ENCODE results near the gene GADD45B.

Gene GADD45B

DNA sequence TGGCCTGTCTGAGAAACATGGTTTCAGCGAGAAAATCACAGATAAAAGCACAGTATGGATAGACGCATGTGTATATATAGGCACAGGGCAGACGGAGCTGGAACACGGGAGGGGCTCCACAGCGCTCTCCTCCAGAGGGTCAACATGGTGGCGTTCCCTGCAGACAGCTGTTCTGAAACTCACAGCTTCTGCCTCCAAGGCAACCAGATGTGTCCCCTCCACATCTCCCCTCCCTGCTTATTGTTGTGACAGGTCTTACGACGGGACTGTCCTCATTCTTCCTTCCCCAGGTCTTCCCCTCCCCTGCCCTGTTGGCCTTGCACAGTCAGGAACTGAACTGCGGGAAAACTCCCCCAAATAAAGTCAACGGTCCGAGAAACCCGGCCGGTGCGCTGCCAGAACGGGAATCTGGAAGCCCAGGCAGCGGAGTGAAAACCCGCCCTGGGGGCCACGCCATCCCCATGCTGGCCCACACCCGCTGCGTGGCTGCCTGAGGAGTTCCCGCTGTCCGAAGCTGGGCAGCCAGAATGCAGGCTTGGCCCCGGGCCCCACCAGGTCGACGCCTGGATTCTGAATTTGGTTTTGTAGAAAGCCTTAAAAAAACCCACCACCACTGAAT is 45.9 kb upstream of the GADD45B start:
- TF ChIP-seq, protein P1, sequence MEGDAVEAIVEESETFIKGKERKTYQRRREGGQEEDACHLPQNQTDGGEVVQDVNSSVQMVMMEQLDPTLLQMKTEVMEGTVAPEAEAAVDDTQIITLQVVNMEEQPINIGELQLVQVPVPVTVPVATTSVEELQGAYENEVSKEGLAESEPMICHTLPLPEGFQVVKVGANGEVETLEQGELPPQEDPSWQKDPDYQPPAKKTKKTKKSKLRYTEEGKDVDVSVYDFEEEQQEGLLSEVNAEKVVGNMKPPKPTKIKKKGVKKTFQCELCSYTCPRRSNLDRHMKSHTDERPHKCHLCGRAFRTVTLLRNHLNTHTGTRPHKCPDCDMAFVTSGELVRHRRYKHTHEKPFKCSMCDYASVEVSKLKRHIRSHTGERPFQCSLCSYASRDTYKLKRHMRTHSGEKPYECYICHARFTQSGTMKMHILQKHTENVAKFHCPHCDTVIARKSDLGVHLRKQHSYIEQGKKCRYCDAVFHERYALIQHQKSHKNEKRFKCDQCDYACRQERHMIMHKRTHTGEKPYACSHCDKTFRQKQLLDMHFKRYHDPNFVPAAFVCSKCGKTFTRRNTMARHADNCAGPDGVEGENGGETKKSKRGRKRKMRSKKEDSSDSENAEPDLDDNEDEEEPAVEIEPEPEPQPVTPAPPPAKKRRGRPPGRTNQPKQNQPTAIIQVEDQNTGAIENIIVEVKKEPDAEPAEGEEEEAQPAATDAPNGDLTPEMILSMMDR (IDR thresholded peaks at IDR 0.05; ENCODE audit: low read depth, low read length, missing control alignments) = no peak
- H3K4me3 ChIP-seq (ENCODE audit: low read depth, low read length) = no peak overlapping the region
- no peak for DNase-seq (ENCODE audit: low read depth)

DNA sequence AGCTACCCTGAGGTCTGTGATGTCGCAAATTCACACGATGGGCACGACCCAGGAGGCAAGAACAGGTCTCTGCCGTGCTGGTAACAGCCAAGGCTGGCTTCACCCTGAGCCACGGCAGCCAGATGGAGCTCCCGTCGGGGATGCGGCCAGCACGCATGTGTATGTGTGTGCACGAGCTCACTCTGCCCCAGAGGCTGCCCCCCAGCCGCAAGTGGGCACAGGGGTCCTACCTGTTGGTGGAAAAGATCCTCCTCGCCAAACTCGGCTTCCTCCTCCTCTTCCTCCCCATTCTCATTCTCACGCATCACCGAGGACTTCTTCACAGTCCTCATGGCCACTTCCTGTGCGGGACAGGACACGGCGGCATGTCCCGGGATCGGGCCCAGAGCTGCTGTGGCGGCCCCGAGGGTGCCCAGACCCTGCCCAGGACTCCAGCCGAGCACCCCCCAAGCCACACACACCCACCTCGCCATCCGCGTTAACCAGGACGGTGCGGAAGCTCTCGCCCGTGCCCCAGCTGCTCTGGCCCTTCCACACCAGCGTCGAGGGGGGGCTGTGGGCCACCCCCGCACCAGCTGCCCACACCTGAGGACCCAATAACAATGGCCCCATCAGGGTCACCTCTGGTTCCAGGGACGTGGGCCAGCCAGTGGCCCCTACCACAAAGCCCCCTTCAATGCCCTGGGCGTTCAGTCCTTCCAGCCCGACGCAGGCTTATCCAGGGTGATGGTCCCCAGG is 44.4 kb upstream of the GADD45B start:
- DNase-seq (ENCODE audit: low read depth) = no peak
- TF ChIP-seq, protein P1 (IDR thresholded peaks at IDR 0.05; ENCODE audit: low read depth, low read length, missing control alignments) = no peak
- H3K4me3 ChIP-seq (ENCODE audit: low read depth, low read length) = no peak overlapping the region

DNA sequence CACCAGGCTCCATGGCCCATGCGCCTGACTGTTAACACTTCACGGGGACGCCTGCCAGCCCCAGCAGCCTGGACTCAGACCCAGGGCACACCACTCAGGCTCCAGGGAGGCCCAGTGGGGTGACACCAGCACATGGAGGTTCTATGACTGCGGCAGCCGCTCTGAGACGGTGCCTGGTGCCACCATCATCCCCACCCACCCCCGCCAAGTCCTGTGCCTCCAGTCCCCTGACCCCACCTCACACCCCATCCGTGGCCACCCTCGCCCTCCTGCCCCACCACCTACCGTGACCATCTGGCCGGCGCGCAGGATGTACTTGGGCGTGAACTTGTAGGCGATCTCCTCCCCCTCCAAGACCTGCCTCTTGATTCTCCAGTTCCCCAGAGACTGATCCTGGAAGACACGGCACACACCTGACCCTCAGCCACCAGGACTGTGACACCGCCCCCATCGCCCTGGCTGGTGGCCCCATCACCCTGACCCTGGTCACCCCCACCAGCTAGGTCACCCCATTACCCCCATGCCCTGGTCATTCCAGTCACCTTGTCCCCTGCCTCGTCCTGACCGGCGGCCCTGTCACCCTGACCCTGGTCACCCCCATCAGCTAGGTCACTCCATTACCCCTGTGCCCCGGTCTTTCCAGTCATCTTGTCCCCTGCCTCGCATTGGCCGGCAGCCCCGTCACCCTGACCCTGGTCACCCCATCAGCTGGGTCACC is 43.6 kb upstream of the GADD45B start:
- DNase-seq (ENCODE audit: low read depth) = no peak
- H3K4me3 ChIP-seq (ENCODE audit: low read depth, low read length) = no peak overlapping the region
- TF ChIP-seq, protein P1 (IDR thresholded peaks at IDR 0.05; ENCODE audit: low read depth, low read length, missing control alignments) = no peak

DNA sequence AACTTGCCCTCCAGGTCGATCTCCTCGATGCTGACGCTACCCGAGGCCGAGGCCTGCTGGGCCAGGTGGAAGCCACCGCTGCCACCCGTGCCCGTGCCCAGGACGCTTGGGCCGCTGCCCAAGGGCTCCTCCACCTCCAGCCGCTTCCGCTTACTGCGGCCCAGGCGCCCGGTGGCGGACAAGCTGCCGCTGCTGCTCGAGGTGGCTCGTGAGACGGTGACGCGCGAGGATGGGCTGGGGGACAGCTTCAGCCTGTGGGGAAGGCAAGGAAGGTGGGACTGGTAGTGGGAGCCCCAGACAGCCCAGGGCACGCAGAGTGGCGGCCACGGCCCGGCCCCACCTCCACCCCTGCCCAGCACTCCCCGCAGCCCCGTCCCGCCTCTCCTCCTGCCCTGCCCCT is 42.1 kb upstream of the GADD45B start:
- no peak overlapping the region for H3K4me3 ChIP-seq (ENCODE audit: low read depth, low read length)
- no peak for DNase-seq (ENCODE audit: low read depth)
- TF ChIP-seq, protein P1 (IDR thresholded peaks at IDR 0.05; ENCODE audit: low read depth, low read length, missing control alignments) = no peak

DNA sequence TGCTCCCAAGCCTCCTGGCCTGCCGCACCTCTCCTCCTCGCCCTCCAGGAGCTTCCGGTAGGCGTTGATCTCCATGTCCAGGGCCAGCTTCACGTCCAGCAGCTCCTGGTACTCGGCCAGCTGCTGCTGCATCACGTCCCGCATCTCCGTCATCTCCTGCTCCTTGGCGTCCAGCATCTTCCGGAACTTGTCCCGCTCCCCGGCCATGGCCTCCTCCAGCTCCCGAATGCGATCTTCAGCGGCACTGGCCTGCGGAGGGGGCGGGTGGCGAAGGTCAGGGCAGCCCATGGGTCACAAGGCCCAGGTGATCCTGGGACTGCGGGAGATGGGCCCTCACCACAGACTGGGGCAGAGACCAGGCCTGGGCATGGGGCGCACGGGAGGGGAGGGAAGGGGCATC is 41.7 kb upstream of the GADD45B start:
- TF ChIP-seq, protein P1 (IDR thresholded peaks at IDR 0.05; ENCODE audit: low read depth, low read length, missing control alignments) = no peak
- H3K4me3 ChIP-seq (ENCODE audit: low read depth, low read length) = no peak overlapping the region
- DNase-seq (ENCODE audit: low read depth) = no peak

DNA sequence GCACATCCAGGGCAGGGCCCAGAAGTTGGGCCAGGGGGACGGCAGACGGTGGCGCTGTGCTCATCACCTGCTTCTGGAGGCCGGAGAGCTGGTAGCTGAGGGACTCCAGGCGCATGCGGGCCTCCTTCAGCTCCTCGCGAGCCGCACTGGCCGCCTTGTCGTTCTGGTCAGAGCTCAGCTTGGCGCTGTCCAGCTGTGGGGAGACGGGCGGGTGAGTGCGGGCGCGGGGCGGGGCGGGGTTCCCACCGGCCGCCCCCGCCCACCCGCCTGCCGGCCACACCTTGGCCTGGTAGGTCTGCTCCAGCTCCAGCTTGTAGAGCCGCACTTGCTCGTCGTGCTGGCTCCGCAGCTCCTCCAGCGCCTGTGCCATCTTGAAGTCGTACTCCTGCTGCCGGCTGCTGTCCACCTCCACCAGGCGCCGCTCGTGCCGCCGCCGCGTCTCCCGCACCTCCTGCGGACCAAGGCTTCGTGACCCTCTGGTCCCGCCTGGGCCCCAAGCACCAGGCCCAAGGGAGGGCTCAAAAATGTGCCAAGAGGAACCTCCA is 41.1 kb upstream of the GADD45B start:
- no peak for DNase-seq (ENCODE audit: low read depth)
- TF ChIP-seq, protein P1 (IDR thresholded peaks at IDR 0.05; ENCODE audit: low read depth, low read length, missing control alignments) = no peak
- H3K4me3 ChIP-seq (ENCODE audit: low read depth, low read length) = no peak overlapping the region
